ENCODE data around the gene VAV2.
A peak's percentile ranks its signal among the peaks of the same experiment; 100 is the strongest.
"Not testable (repeated sequence)": the region's sequence is repeated elsewhere in the genome, so short reads cannot be mapped to it uniquely, and the experiment has no call there.

The VAV2 gene

DNA sequence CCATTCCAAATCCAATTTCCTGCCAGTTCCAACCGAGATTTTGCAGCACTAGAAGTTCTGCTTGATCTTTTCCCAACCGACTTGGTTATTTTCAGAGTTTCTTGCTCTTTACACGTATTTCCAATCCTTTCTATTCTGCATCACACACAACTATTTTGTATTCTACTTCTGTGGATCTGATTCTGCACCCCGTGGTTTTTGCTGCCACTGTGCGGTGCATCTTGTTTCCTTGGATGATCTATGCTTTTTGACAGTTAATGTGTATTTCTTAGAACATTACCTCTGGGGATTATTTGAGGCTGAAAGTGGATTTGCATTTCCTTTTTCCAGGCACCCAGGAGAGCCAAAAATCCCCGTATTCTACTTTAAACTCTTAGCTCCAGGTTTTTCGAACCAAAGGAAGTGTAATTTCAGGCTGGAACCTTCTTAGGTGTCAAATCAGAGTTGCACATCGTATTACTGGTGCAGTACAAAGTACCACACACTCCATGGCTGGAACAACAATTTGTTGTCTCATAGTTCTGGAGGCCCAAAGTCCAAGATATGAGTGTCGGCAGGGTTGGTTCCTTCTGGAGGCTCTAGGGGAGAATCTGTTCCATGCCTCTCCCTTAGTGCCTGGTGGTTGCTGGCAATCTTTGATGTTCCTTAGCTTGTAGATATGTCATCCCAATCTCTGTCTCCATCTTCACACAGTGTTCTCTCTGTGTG is 239.2 kb downstream of the VAV2 start:
- H3K4me3 ChIP-seq (ENCODE audit: low read depth, low read length): no peak overlapping the region
- TF ChIP-seq, protein P1, sequence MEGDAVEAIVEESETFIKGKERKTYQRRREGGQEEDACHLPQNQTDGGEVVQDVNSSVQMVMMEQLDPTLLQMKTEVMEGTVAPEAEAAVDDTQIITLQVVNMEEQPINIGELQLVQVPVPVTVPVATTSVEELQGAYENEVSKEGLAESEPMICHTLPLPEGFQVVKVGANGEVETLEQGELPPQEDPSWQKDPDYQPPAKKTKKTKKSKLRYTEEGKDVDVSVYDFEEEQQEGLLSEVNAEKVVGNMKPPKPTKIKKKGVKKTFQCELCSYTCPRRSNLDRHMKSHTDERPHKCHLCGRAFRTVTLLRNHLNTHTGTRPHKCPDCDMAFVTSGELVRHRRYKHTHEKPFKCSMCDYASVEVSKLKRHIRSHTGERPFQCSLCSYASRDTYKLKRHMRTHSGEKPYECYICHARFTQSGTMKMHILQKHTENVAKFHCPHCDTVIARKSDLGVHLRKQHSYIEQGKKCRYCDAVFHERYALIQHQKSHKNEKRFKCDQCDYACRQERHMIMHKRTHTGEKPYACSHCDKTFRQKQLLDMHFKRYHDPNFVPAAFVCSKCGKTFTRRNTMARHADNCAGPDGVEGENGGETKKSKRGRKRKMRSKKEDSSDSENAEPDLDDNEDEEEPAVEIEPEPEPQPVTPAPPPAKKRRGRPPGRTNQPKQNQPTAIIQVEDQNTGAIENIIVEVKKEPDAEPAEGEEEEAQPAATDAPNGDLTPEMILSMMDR (IDR thresholded peaks at IDR 0.05; ENCODE audit: low read depth, low read length, missing control alignments): no peak
- no peak for DNase-seq (ENCODE audit: low read depth)

GRCh38 chr9:133750982-133751649 is 241.0 kb downstream of the VAV2 start:
- DNase-seq (ENCODE audit: low read depth): no peak
- no peak overlapping the region for H3K4me3 ChIP-seq (ENCODE audit: low read depth, low read length)
- TF ChIP-seq, protein P1 (IDR thresholded peaks at IDR 0.05; ENCODE audit: low read depth, low read length, missing control alignments): no peak

DNA sequence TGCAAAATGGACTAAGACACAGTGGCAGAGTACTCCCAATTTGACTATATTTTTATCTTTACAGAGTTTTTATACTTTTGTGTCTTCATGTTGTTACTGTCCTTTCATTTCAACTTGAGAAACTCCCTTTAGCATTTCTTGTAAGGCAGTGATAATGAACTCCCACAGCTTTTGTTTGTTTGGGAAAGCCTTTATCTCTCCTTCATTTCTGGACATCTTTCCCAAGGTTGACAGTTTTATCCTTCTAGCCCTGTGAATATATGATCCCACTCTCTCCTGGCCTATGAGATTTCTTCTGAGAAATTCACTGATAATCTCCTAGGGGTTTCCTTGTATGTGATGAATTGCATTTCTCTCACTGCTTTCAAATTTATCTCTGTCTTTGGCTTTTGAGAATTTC is 244.8 kb downstream of the VAV2 start:
- TF ChIP-seq, protein P1 (IDR thresholded peaks at IDR 0.05; ENCODE audit: low read depth, low read length, missing control alignments): no peak
- DNase-seq (ENCODE audit: low read depth): no peak
- H3K4me3 ChIP-seq (ENCODE audit: low read depth, low read length): no peak overlapping the region

DNA sequence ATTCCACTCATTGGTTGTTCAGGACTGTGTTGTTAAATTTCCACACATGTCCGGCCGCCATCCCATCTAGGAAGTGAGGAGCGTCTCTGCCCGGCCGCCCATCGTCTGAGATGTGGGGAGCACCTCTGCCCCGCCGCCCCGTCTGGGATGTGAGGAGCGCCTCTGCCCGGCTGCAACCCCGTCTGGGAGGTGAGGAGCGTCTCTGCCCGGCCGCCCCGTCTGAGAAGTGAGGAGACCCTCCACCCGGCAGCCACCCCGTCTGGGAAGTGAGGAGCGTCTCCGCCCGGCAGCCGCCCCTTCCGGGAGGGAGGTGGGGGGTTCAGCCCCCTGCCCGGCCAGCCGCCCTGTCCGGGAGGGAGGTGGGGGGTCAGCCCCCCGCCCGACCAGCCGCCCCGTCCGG is 247.6 kb downstream of the VAV2 start:
- not testable (repeated sequence) for DNase-seq (ENCODE audit: low read depth); H3K4me3 ChIP-seq (ENCODE audit: low read depth, low read length)

GRCh38 chr9:133742849-133743444 is 249.2 kb downstream of the VAV2 start:
- no peak overlapping the region for H3K4me3 ChIP-seq (ENCODE audit: low read depth, low read length)
- TF ChIP-seq, protein P1 (IDR thresholded peaks at IDR 0.05; ENCODE audit: low read depth, low read length, missing control alignments): peak; percentile 99
- DNase-seq (ENCODE audit: low read depth): peak; percentile 31

DNA sequence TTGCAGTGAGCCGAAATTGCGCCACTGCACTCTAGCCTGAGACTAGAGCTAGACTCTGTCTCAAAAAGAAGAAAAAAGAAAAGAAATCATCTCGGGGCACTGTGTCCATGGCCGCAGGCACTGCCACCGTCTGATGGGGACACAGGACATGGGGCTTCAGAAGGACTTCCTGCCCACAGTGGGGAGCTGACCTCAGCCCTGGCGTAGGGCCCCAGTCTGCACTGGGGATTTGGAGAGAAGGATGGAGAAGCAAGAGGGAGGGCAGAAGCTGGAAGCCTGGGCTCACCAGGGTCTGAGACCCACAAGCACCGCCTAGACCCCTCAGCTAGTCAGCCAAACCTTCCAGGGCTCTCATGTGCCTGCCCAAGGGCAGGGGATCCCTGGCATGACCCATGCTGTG is 249.9 kb downstream of the VAV2 start:
- TF ChIP-seq, protein P1 (IDR thresholded peaks at IDR 0.05; ENCODE audit: low read depth, low read length, missing control alignments): no peak
- no peak for DNase-seq (ENCODE audit: low read depth)
- H3K4me3 ChIP-seq (ENCODE audit: low read depth, low read length): no peak overlapping the region

GRCh38 chr9:133741716-133742115 is 250.4 kb downstream of the VAV2 start:
- no peak for DNase-seq (ENCODE audit: low read depth)
- no peak overlapping the region for H3K4me3 ChIP-seq (ENCODE audit: low read depth, low read length)
- TF ChIP-seq, protein P1 (IDR thresholded peaks at IDR 0.05; ENCODE audit: low read depth, low read length, missing control alignments): no peak
